ENCODE results near the gene PERM1.

The PERM1 gene

DNA sequence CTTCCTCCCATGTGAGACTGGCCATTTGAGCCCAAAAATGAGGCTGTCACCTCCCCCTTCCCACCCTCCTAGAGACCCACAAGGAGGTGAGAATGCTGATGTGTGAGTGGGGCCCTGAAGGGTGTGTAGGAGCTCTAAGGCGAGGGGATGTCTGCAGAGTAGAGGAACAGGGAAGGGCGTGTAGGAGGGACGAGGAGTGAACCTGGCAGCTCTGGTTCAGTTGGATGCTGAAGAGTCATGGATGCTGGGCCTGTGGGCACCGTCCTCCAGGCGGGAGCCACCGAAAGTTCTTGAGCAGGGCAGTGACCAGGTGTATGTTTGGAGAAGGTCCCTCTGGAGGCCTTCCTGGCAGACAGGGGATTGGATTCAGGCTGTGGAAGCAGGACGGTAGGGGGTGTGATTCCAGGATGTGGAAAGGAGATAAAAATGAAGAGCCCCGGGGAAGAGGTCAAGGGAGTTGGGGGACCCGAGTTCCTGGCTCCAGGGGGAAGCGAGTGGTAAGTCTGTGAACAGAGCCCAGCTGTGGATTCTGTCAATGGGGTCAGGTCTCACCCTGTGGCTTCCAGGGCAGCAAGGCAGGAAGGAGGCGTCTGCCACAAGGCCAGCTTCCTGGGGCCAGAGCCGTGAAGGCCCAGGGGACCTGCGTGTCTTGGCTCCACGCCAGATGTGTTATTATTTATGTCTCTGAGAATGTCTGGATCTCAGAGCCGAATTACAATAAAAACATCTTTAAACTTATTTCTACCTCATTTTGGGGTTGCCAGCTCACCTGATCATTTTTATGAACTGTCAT is 50.3 kb downstream of the PERM1 start:
- no peak for TF ChIP-seq CTCF (IDR thresholded peaks at IDR 0.05; ENCODE audit: low read depth, low read length, missing control alignments)
- in situ Hi-C loops (cut with HindIII; ENCODE audit: low sequenced_read_pairs) = no loop called here
- DNase-seq (ENCODE audit: low read depth) = no peak
- H3K4me3 ChIP-seq (ENCODE audit: low read depth, low read length) = no peak overlapping the region

DNA sequence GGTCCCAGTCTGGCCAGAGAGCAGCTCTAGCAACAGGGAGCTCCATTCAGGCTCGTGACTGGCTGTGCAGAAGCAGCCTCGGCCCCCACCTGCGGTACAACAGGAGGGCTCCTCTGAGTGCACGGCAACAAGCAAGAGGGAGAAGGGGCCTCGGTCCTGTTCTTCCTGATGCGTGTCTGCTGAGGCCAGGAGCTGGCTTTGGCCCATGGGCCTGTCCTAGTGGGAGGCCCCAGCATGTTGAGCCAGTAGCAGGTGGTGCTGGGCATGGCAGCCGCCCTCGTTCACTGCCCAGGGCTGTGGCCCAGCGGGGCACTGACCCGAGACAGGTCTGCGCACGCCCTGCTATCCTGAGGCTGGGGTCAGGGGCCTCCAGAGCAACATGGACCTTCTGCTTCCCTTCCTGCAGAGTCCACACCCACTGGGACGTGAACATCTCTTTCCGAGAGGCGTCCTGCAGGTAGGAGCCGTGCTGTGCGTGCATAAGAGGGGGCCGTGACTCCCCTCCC is 51.2 kb downstream of the PERM1 start:
- in situ Hi-C loops (cut with HindIII; ENCODE audit: low sequenced_read_pairs) = no loop called here

DNA sequence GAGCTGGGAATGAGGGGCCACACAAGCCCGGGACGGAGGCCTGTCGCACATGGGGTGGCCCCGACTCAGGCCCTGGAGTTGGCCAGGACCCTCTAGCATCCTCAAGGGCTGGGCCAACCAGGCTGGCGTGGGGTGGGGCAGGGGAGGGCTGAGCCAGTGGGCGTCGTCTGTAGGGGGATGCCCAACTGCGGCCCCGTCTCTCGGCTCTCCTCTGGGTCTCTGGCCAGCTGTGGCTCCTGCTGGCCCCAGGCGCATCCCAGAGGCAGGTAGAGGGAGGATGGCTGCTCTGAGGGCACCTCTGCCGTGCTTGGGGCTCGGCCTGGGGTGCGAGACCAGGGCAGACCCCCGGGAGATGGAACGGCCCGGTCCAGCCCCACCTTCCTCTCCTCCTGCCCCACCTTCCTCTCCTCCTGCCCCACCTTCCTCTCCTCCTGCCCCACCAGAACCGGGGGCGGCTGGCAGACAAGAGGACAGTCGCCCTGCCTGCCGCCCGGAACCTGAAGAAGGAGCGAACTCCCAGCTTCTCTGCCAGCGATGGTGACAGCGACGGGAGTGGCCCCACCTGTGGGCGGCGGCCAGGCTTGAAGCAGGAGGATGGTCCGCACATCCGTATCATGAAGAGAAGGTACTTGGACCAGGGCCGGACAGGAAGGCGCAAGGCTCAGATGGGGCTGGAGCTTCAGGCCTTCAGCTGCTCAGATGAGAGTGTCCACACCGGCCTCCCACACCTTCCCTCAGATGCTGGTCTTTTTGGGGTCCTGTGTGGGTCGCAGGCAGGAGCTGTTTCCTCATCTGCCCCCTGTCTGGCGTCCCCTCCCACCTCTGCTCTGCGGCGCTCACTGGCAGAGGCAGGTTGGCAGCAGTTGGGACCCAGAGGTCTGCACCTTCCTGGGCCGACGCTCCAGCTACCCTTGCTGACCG is 51.9 kb downstream of the PERM1 start:
- no peak for TF ChIP-seq CTCF (IDR thresholded peaks at IDR 0.05; ENCODE audit: low read depth, low read length, missing control alignments)
- no peak overlapping the region for H3K4me3 ChIP-seq (ENCODE audit: low read depth, low read length)
- in situ Hi-C loops (cut with HindIII; ENCODE audit: low sequenced_read_pairs) = no loop called here
- no peak for DNase-seq (ENCODE audit: low read depth)

More for the DNA sequence above, 51.2 kb downstream of the PERM1 start:
- TF ChIP-seq CTCF (IDR thresholded peaks at IDR 0.05; ENCODE audit: low read depth, low read length, missing control alignments) = no peak
- H3K4me3 ChIP-seq (ENCODE audit: low read depth, low read length) = no peak overlapping the region
- no peak for DNase-seq (ENCODE audit: low read depth)

DNA sequence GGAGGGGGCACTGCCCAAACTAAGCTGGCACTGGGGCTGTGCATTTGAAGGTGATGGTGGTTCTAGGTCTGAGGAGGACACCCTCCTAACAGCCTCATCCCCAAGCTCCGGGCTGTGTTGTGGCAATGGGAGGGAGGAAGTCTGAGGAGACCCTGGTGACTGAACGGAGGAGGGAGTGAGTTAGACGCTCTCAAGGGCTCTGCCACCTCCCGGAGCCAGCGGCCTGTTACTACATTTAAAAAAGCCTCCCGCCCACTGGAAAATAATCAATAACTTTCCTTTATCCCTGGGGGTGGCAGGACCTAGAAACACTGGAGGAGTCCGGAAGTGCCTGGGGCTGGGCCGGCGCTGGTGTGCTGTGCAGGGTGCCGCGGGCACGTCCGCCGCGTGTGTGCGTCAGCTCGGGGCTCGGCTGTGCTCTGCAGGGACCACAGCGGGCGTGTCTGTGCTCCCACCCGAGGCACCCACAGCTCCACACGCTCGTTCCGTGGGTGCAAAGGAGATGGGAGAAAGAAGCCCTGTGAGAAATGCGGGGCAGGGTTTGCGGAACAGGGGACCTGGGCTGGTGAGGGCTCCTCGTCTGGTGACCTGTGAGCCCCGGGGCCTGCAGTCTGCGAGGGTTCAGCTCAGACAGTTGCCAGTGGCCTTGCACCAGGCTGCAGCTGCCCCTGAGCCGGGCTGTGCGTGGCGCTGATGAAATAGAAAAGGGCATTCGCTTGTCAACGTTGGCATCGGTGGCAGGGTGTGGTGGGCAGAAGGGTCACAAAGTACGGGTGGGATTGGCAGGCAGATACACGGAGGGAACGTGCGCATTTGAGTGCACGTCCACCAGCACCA is 52.9 kb downstream of the PERM1 start:
- no peak for DNase-seq (ENCODE audit: low read depth)
- TF ChIP-seq CTCF (IDR thresholded peaks at IDR 0.05; ENCODE audit: low read depth, low read length, missing control alignments) = no peak
- H3K4me3 ChIP-seq (ENCODE audit: low read depth, low read length) = no peak overlapping the region
- in situ Hi-C loops (cut with HindIII; ENCODE audit: low sequenced_read_pairs) = no loop called here

DNA sequence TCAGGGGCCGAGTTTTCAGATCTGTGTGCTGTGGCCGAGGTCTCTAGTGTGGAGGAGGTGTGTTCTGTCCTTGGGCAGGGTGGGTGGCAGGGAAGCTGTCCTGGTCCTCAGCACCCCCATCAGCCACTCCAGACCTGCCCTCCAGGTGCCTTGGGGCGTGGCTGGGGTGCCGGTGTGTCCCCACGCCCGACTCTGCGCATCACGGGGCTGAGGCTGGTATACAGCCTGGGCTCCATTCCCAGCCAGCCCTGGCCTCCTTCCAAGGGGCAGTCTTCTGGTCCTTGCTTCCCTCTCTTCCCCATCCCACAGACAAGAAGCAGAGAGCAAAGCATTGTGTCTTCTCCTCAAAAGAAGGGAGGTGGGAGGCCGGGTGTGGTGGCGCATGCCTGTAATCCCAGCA is 54.1 kb downstream of the PERM1 start:
- in situ Hi-C loops (cut with HindIII; ENCODE audit: low sequenced_read_pairs) = no loop called here
- no peak for TF ChIP-seq CTCF (IDR thresholded peaks at IDR 0.05; ENCODE audit: low read depth, low read length, missing control alignments)
- DNase-seq (ENCODE audit: low read depth) = no peak
- H3K4me3 ChIP-seq (ENCODE audit: low read depth, low read length) = no peak overlapping the region

DNA sequence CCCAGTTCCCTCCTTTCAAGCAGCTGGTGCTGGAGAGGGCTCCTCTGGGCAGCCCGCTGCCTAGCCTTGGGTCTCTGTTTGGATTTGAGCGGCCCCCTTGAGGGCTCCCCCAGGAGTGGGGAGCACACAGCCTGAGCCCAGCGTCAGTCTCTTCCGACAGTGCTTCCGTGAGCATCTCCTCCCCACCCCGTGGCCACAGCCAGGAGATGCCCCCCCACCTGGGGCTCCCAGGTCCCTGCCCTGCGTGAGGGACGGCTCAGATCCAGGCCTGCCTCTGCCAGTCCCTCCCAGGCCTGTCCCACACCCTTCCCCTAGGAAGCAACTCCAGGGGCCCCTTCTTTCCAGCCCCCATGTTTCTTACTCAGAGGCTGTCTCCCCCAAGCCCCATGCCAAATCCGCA is 54.7 kb downstream of the PERM1 start:
- in situ Hi-C loops (cut with HindIII; ENCODE audit: low sequenced_read_pairs) = no loop called here
- TF ChIP-seq CTCF (IDR thresholded peaks at IDR 0.05; ENCODE audit: low read depth, low read length, missing control alignments) = no peak
- H3K4me3 ChIP-seq (ENCODE audit: low read depth, low read length) = no peak overlapping the region
- DNase-seq (ENCODE audit: low read depth) = no peak

Data from astrocyte of the cerebellum (primary cell).